ENCODE data around the gene P3R3URF. TPM values are rescaled to one million over a fixed set of nuclear protein-coding genes. Genes with fewer than 3 reads are reported as not detected.

Gene P3R3URF
- total RNA-seq, 1 experiment from 2014 or later = not detected

DNA sequence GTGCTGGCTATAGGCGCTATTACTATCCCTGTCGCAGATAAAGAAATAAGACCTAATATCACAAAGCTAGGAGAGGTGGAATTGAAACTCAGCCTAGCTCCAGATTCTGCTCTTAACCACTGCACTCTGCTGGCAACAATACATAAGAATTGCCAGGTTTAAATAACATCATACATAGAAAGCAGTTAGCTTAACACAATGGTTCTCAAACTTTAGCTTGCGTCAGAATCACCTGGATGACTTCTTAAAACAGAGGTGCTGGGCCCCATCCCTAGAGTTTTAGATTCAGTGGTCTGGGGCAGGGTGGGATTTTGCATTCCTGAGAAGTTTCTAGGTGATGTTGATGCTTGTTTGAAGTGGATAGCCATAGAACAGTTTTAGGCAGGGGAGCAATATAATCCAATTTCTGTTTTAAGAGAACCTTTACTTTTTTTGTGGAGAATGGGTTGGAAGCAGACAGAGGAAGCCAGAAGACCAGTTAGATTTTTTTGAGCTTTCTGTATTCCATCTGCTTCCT, 23.0 kb upstream of the P3R3URF start:
- ChIA-PET CTCF (interaction anchor here (0.6 to 2.1 kb wide), 5 partner anchors 13 to 613 kb away, joined by 3 to 11 read pairs (median 4); no protein-coding TSS in a partner anchor), POLR2A (ENCODE audit: unreplicated experiment) (interaction anchor here (0.5 to 0.8 kb wide), 6 partner anchors 16 to 491 kb away, joined by 3 to 7 read pairs (median 6); no protein-coding TSS in a partner anchor)
- Histone ChIP-seq H2AFZ (peak overlapping the region; percentile 96; the same call in 1 of the 2 replicates), H3K4me1 (replicated peaks; ENCODE audit: insufficient read depth) (peaks cover 14% of the 10 kb centered on the region), H3K4me2 (peak overlapping the region; percentile 92), H3F3A (ENCODE audit: insufficient read depth, low read depth) (peaks cover 35% of the 10 kb centered on the region), H3K27me3 (ENCODE audit: insufficient read depth, low read depth) (no peaks in the 10 kb centered on the region), H3K4me3 (peak overlapping the region; percentile 87), H3K9me2 (ENCODE audit: insufficient read depth) (no peaks in the 10 kb centered on the region), H3K27ac (no peak overlapping the region), H3K79me2 (ENCODE audit: low read depth) (peaks cover 15% of the 10 kb centered on the region), H3K9me3 (ENCODE audit: insufficient read depth, low read depth) (no peaks in the 10 kb centered on the region), H4K20me1 (ENCODE audit: insufficient read depth) (no peaks in the 10 kb centered on the region), H3K36me3 (ENCODE audit: low read depth) (peaks cover 5% of the 10 kb centered on the region; the same call in 1 of the 2 replicates)
- no peak for DNase-seq
- BruUV-seq (replicated peaks) = no TSS peak
- TF ChIP-seq EZH2 (IDR thresholded peaks at IDR 0.05; ENCODE audit: low read depth) = no peak
- TF ChIP-seq, protein P1, sequence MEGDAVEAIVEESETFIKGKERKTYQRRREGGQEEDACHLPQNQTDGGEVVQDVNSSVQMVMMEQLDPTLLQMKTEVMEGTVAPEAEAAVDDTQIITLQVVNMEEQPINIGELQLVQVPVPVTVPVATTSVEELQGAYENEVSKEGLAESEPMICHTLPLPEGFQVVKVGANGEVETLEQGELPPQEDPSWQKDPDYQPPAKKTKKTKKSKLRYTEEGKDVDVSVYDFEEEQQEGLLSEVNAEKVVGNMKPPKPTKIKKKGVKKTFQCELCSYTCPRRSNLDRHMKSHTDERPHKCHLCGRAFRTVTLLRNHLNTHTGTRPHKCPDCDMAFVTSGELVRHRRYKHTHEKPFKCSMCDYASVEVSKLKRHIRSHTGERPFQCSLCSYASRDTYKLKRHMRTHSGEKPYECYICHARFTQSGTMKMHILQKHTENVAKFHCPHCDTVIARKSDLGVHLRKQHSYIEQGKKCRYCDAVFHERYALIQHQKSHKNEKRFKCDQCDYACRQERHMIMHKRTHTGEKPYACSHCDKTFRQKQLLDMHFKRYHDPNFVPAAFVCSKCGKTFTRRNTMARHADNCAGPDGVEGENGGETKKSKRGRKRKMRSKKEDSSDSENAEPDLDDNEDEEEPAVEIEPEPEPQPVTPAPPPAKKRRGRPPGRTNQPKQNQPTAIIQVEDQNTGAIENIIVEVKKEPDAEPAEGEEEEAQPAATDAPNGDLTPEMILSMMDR (conservative IDR thresholded peaks at IDR 0.05) = no peak
- intact Hi-C loops (cut with micrococcal nuclease; ENCODE audit: unreplicated experiment) = no loop called here

DNA sequence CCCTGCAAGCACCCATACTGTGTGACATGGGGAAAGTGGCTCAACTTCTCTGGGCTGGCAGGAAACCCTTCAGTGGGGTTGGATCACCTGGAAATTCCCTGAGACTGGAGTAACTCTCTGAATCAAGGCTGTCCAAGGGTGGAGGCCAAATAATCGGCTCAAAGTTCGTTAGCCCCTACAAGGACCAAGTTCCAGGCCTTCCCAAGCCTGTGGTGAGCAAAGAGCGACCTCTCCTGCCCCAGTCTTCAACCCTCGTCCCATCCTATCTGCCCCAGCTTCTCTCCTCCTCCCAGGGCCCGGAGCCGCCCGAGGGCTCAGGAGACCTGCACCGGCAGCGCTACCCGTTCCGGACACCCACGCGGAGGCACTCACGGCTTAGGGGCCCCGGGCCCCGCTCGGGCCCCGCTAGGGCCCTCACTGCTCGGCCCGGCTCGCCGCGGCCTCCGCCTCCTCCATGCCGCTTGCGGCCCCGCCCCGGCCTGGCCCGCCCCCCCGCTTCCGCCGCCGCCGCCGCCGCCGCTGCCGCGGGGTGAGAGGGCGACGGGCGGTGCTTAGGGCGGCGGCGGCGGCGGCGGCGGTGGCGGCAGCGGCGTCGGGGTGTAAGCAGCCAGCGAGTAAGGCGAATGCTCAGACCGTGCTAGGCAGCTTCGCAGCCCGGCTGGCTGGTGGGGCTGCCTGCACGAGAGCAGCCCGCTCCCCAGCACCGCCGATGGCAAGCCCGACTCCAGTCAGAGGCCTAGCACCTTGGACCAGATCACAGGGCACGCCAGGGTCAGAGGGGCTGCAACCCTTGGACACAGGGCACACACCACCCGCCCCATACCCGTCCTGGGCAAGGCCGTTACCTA, 21.9 kb upstream of the P3R3URF start, which contains the start of gene POMGNT1:
Gene POMGNT1 (minus strand): TSS at position 471 of the 848 bp plus-strand sequence. CDS start 613 bp downstream, outside the sequence.
- H4K20me1 ChIP-seq (ENCODE audit: insufficient read depth) = no peaks in the 10 kb centered on the region
- CTCF ChIA-PET = interaction anchor here (0.5 to 2.1 kb wide), 5 partner anchors 16 to 1466 kb away, joined by 3 to 11 read pairs (median 7); no protein-coding TSS in a partner anchor
- DNase-seq = peak in 1 of 2 experiments; percentile 83
- no peaks in the 10 kb centered on the region for H3K9me2 ChIP-seq (ENCODE audit: insufficient read depth)
- peak within 1 kb of the TSS; percentile 96 for H2AFZ ChIP-seq
- H3K27me3 ChIP-seq (ENCODE audit: insufficient read depth, low read depth) = no peaks in the 10 kb centered on the region
- peaks cover 14% of the 10 kb centered on the region for H3K4me1 ChIP-seq (replicated peaks; ENCODE audit: insufficient read depth)
- intact Hi-C loops (cut with micrococcal nuclease; ENCODE audit: unreplicated experiment) = loop anchor here (1.0 kb wide), 3 partner anchors 10 to 25 kb away; no protein-coding TSS in a partner anchor
- peak within 1 kb of the TSS; percentile 43 for H3K27ac ChIP-seq
- peak within 1 kb of the TSS; percentile 87 for H3K4me3 ChIP-seq
- TF ChIP-seq, protein P1 (conservative IDR thresholded peaks at IDR 0.05) = no peak
- TF ChIP-seq EZH2 (IDR thresholded peaks at IDR 0.05; ENCODE audit: low read depth) = no peak
- no peaks in the 10 kb centered on the region for H3K9me3 ChIP-seq (ENCODE audit: insufficient read depth, low read depth)
- H3K36me3 ChIP-seq (ENCODE audit: low read depth) = peaks cover 5% of the 10 kb centered on the region; the same call in 1 of the 2 replicates
- POLR2A ChIA-PET (ENCODE audit: unreplicated experiment) = interaction anchor here (0.5 to 0.8 kb wide), 2 partner anchors 81 to 93 kb away, joined by 4 to 7 read pairs; no protein-coding TSS in a partner anchor
- H3F3A ChIP-seq (ENCODE audit: insufficient read depth, low read depth) = peaks cover 44% of the 10 kb centered on the region
- peak within 1 kb of the TSS; percentile 92 for H3K4me2 ChIP-seq
- H3K79me2 ChIP-seq (ENCODE audit: low read depth) = peaks cover 15% of the 10 kb centered on the region
- BruUV-seq (replicated peaks) = no TSS peak

DNA sequence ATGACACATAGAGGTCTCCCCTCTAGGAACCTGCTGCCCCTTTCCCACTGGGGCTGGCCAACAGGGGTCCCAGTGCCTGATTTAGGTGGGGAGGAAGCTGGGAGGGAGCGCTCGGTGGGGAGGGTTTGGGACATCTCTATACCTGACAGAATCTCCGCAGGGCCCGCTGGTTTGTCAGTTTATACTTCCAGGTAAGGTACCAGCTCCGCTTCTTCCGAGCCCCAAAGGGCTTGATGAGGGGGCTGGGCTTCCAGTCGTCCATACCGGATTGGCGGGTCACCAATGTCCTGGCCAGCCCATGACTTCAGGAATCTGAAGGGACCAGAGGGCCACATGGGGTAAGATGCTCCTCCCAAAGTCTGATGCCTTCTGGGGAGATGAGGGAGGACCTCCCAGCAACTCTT, 21.3 kb upstream of the P3R3URF start:
- H3K27ac ChIP-seq = peak overlapping the region; percentile 43; the same call in 1 of the 2 replicates
- H3K27me3 ChIP-seq (ENCODE audit: insufficient read depth, low read depth) = no peaks in the 10 kb centered on the region
- H3K4me2 ChIP-seq = peak overlapping the region; percentile 85
- TF ChIP-seq, protein P1 (conservative IDR thresholded peaks at IDR 0.05) = no peak
- no peak for TF ChIP-seq EZH2 (IDR thresholded peaks at IDR 0.05; ENCODE audit: low read depth)
- TSS peak; percentile 71 for BruUV-seq (replicated peaks)
- peaks cover 15% of the 10 kb centered on the region for H3K79me2 ChIP-seq (ENCODE audit: low read depth)
- intact Hi-C loops (cut with micrococcal nuclease; ENCODE audit: unreplicated experiment) = no loop called here
- no peaks in the 10 kb centered on the region for H3K9me3 ChIP-seq (ENCODE audit: insufficient read depth, low read depth)
- peak overlapping the region; percentile 76 for H2AFZ ChIP-seq
- ChIA-PET CTCF (interaction anchor here (0.6 to 2.1 kb wide), 4 partner anchors 15 to 1328 kb away, joined by 4 to 11 read pairs (median 8); no protein-coding TSS in a partner anchor), POLR2A (ENCODE audit: unreplicated experiment) (interaction anchor here (0.8 kb wide), 1 partner anchor 94 kb away, joined by 4 read pairs; no protein-coding TSS in a partner anchor)
- peak overlapping the region; percentile 87 for H3K4me3 ChIP-seq
- H4K20me1 ChIP-seq (ENCODE audit: insufficient read depth) = no peaks in the 10 kb centered on the region
- peaks cover 5% of the 10 kb centered on the region; the same call in 1 of the 2 replicates for H3K36me3 ChIP-seq (ENCODE audit: low read depth)
- peaks cover 50% of the 10 kb centered on the region for H3F3A ChIP-seq (ENCODE audit: insufficient read depth, low read depth)
- H3K9me2 ChIP-seq (ENCODE audit: insufficient read depth) = no peaks in the 10 kb centered on the region
- no peak for DNase-seq
- peaks cover 14% of the 10 kb centered on the region for H3K4me1 ChIP-seq (replicated peaks; ENCODE audit: insufficient read depth)
